Right renal pelvis (tissue), 4 donors: ENCODE data around the gene WNT1. TPM values are rescaled to one million over a fixed set of nuclear protein-coding genes. Genes with fewer than 3 reads are reported as not detected.
A peak's percentile ranks its signal among the peaks of the same experiment; 100 is the strongest.

Experiments used
- DNase-seq, 4 donors: peaks; one replicate each; pipeline ENCODE4 v3.0.0-alpha.2; 2013; ENCODE audit warnings: low read depth in 4 of 4, low spot score in 3 of 4, missing footprints in 1 of 4
- polyA plus RNA-seq, 4 donors: library from polyadenylated mRNA; unstranded; fragments of 120-200 nt; gene quantifications; one replicate each; pipeline ENCODE4 v1.2.1, GENCODE V29; 2013; ENCODE audit not compliant: insufficient read length in 4 of 4

Gene WNT1
- polyA plus RNA-seq, 4 donors: not detected

- DNase-seq: no peak
Measured at GRCh38 chr12:48998497-48999353, 20.6 kb downstream of the WNT1 start.

GRCh38 chr12:48999371-49000131 is 21.4 kb downstream of the WNT1 start, which contains the start of gene DDN:
TSS of gene DDN (minus strand) at chr12:48999375. CDS start at chr12:48999287, 88 bp downstream.
- DNase-seq: no peak

GRCh38 chr12:49000346-49000745 is 22.2 kb downstream of the WNT1 start:
- DNase-seq: no peak

GRCh38 chr12:49008943-49009342 is 30.8 kb downstream of the WNT1 start:
- no peak for DNase-seq

- DNase-seq: no peak
Measured at GRCh38 chr12:49010092-49010668, 32.1 kb downstream of the WNT1 start.

GRCh38 chr12:49012739-49013138 is 34.6 kb downstream of the WNT1 start:
- no peak for DNase-seq

GRCh38 chr12:49013428-49013827 is 35.3 kb downstream of the WNT1 start:
- no peak for DNase-seq

GRCh38 chr12:49014547-49014946 is 36.4 kb downstream of the WNT1 start:
- DNase-seq: no peak

GRCh38 chr12:49015196-49015595 is 37.1 kb downstream of the WNT1 start:
- DNase-seq: no peak

- no peak for DNase-seq
Measured at GRCh38 chr12:49017891-49018260, 39.8 kb downstream of the WNT1 start.

GRCh38 chr12:49018261-49019119 is 40.4 kb downstream of the WNT1 start, which contains the start of gene PRKAG1:
TSS of gene PRKAG1 (minus strand) at chr12:49018776. CDS start at chr12:49018740, 36 bp downstream.
- peak; percentile 95 to 97 (median 95) for DNase-seq

- DNase-seq: no peak
Measured at GRCh38 chr12:49019120-49019430, 41.0 kb downstream of the WNT1 start.

GRCh38 chr12:49019443-49020324 is 41.6 kb downstream of the WNT1 start:
- DNase-seq: no peak

GRCh38 chr12:49020441-49020840 is 42.3 kb downstream of the WNT1 start:
- DNase-seq: no peak

- no peak for DNase-seq
Measured at GRCh38 chr12:49021292-49021915, 43.3 kb downstream of the WNT1 start.

GRCh38 chr12:49022558-49023178 is 44.5 kb downstream of the WNT1 start:
- no peak for DNase-seq

- DNase-seq: no peak
Measured at GRCh38 chr12:49023812-49024211, 45.7 kb downstream of the WNT1 start.

- DNase-seq: no peak
Measured at GRCh38 chr12:49024543-49024942, 46.4 kb downstream of the WNT1 start.

- DNase-seq: no peak
Measured at GRCh38 chr12:49025463-49025862, 47.3 kb downstream of the WNT1 start.
